Stimulated activated CD8-positive, alpha-beta memory T cell treated with anti-CD3 and anti-CD28 coated beads, Interleukin-7, amount 100 ng/mL, for 48 hours (primary cell): ENCODE data around the gene FAM170B.

Source experiments
- DNase-seq, 2 donors: peaks; one replicate each; pipeline ENCODE4 v3.0.0-alpha.2; 2020; ENCODE audit warnings: low read depth in 1 of 2; ENCODE audit errors: extremely low read depth in 1 of 2

Gene FAM170B

GRCh38 chr10:49082766-49083165 is 51.1 kb downstream of the FAM170B start:
- DNase-seq = no peak

GRCh38 chr10:49081547-49082275 is 52.1 kb downstream of the FAM170B start:
- DNase-seq = no peak
